SK-N-SH (cell line): ENCODE measurements around the gene CNNM3. TPM values are rescaled to one million over a fixed set of nuclear protein-coding genes. Genes with fewer than 3 reads are reported as not detected.

Source experiments
- CTCF ChIA-PET: fragments of 300-600, 350-600 bp; formaldehyde crosslinking; extraction: SDS; loops from one replicate; lab custom pipeline; 2021; lab: Yijun Ruan, JAX
- POLR2A ChIA-PET: fragments of 350-600 bp; sonication (Branson Sonifier 250); formaldehyde crosslinking; extraction: SDS; loops from one replicate; lab custom pipeline; 2020; ENCODE audit warnings: antibody characterized with exemption, inconsistent platforms; lab: Yijun Ruan, JAX
- DNase-seq: peaks from one replicate; pipeline ENCODE4 v3.0.0; 2012
- H2AFZ ChIP-seq: fragments of 200-600 bp; sonication (generic); 2 replicates; pipeline ENCODE4 v1.8.1; 2016; ENCODE audit warnings: antibody characterized with exemption, mild to moderate bottlenecking, low read depth
- H3F3A ChIP-seq: fragments of 200-600 bp; sonication (generic); replicated peaks from 2 replicates; pipeline ENCODE3; 2016; ENCODE audit warnings: antibody characterized with exemption, mild to moderate bottlenecking; ENCODE audit not compliant: insufficient read depth
- H3K27ac ChIP-seq, 2 experiments: fragments of 200-500 bp in 1 of 2; fragments of 200-600 bp in 1 of 2; sonication (Bioruptor generic) in 1 of 2; sonication (generic), shearing (Covaris generic) in 1 of 2; 2 replicates each; pipeline versions ENCODE4 v1.5.1 to v1.6.1; 2014 to 2016; ENCODE audit warnings: low read depth in 2 of 2, inconsistent platforms in 1 of 2, low read length in 1 of 2, mild to moderate bottlenecking in 1 of 2, mixed read lengths in 1 of 2
- H3K27me3 ChIP-seq: fragments of 200-600 bp; sonication (generic), shearing (Covaris generic); 2 replicates; pipeline ENCODE4 v1.6.1; 2016; ENCODE audit warnings: mixed run types; ENCODE audit not compliant: insufficient read depth
- H3K36me3 ChIP-seq, 2 experiments: fragments of 200-500 bp in 1 of 2; fragments of 200-600 bp in 1 of 2; sonication (Bioruptor generic) in 1 of 2; sonication (generic) in 1 of 2; replicated peaks in 1 of 2; 2 replicates each; pipeline versions ENCODE3 to v1.5.1; 2014 to 2016; ENCODE audit warnings: low read length in 1 of 2, mild to moderate bottlenecking in 1 of 2; ENCODE audit not compliant: insufficient read depth in 2 of 2, control insufficient read depth in 1 of 2
- H3K4me1 ChIP-seq, 2 experiments: fragments of 200-500 bp in 1 of 2; fragments of 200-600 bp in 1 of 2; sonication (Bioruptor generic) in 1 of 2; sonication (generic), shearing (Covaris generic) in 1 of 2; 2 replicates each; pipeline versions ENCODE4 v1.5.1 to v1.6.1; 2014 to 2016; ENCODE audit warnings: low read depth in 1 of 2, low read length in 1 of 2, mixed run types in 1 of 2; ENCODE audit not compliant: insufficient read depth in 2 of 2, control insufficient read depth in 1 of 2
- H3K4me2 ChIP-seq: fragments of 200-600 bp; sonication (generic), shearing (Covaris generic); 2 replicates; pipeline ENCODE4 v1.6.1; 2017; ENCODE audit warnings: mixed run types
- H3K4me3 ChIP-seq, 2 experiments: fragments of 200-500 bp in 1 of 2; fragments of 200-600 bp in 1 of 2; sonication (Bioruptor generic) in 1 of 2; sonication (generic), shearing (Covaris generic) in 1 of 2; 2 replicates each; pipeline versions ENCODE4 v1.5.1 to v1.8.1; 2014 to 2016; ENCODE audit warnings: low read depth in 2 of 2, inconsistent platforms in 1 of 2, low read length in 1 of 2, mild to moderate bottlenecking in 1 of 2, mixed read lengths in 1 of 2, moderate library complexity in 1 of 2
- H3K79me2 ChIP-seq: fragments of 200-600 bp; sonication (generic); 2 replicates; pipeline ENCODE4 v1.8.1; 2017; ENCODE audit warnings: mild to moderate bottlenecking; ENCODE audit not compliant: insufficient read depth
- H3K9ac ChIP-seq: fragments of 200-600 bp; sonication (generic); 2 replicates; pipeline ENCODE4 v1.6.1; 2017; ENCODE audit warnings: mixed run types
- H3K9me2 ChIP-seq: fragments of 200-600 bp; sonication (generic); 2 replicates; pipeline ENCODE4 v1.6.1; 2017; ENCODE audit warnings: mixed run types
- H3K9me3 ChIP-seq: fragments of 200-600 bp; sonication (generic); 2 replicates; pipeline ENCODE4 v1.6.1; 2017; ENCODE audit warnings: mixed run types, mild to moderate bottlenecking, moderate library complexity
- H4K20me1 ChIP-seq: fragments of 200-600 bp; sonication (generic); 2 replicates; pipeline ENCODE4 v1.6.1; 2017; ENCODE audit warnings: mild to moderate bottlenecking, mixed run types; ENCODE audit not compliant: insufficient read depth
- CHD2 ChIP-seq: fragments of 150-350 bp; IDR thresholded peaks from 2 replicates; pipeline ENCODE4 v1.6.1; 2018; ENCODE audit warnings: low read length; ENCODE audit not compliant: partially characterized antibody
- CTCF ChIP-seq: fragments of 200-600 bp; sonication (generic); IDR thresholded peaks from 2 replicates; pipeline ENCODE4 v1.6.1; 2017; ENCODE audit warnings: antibody characterized with exemption, mild to moderate bottlenecking, moderate library complexity
- FOXM1 ChIP-seq: IDR thresholded peaks from 2 replicates; pipeline ENCODE4 v1.4.0; 2012; ENCODE audit warnings: low read depth, mild to moderate bottlenecking
- GATA2 ChIP-seq: sonication (generic); formaldehyde crosslinking; IDR thresholded peaks from 2 replicates; pipeline ENCODE4 v1.5.0; 2020; ENCODE audit warnings: mild to moderate bottlenecking, missing genetic modification reagents
- JUND ChIP-seq: IDR thresholded peaks from 2 replicates; pipeline ENCODE4 v1.4.0; 2012
- MEF2A ChIP-seq: IDR thresholded peaks from 2 replicates; pipeline ENCODE4 v1.4.0; 2012; ENCODE audit warnings: low read depth, borderline replicate concordance
- MXI1 ChIP-seq: IDR thresholded peaks from 2 replicates; pipeline ENCODE4 v1.6.1; 2012; ENCODE audit warnings: mild to moderate bottlenecking, low read depth, low read length, improper control_type of control experiment
- NFIC ChIP-seq: IDR thresholded peaks from 2 replicates; pipeline ENCODE4 v1.4.0; 2012; ENCODE audit warnings: borderline replicate concordance
- NRF1 ChIP-seq: IDR thresholded peaks from 2 replicates; pipeline ENCODE4 v1.6.1; 2012; ENCODE audit warnings: low read depth, mild to moderate bottlenecking, low read length
- RAD21 ChIP-seq: IDR thresholded peaks from 2 replicates; pipeline ENCODE4 v1.6.1; 2012; ENCODE audit warnings: mild to moderate bottlenecking, low read length
- RCOR1 ChIP-seq: fragments of 150-350 bp; IDR thresholded peaks from 2 replicates; pipeline ENCODE4 v1.6.1; 2017; ENCODE audit warnings: antibody characterized with exemption, low read length
- RFX5 ChIP-seq: IDR thresholded peaks from 2 replicates; pipeline ENCODE4 v1.6.1; 2012; ENCODE audit warnings: mild to moderate bottlenecking, improper control_type of control experiment, low read length
- RXRA ChIP-seq: IDR thresholded peaks from 2 replicates; pipeline ENCODE4 v1.4.0; 2012; ENCODE audit warnings: low read depth, mild to moderate bottlenecking, borderline replicate concordance
- SIN3A ChIP-seq: IDR thresholded peaks from 2 replicates; pipeline ENCODE4 v1.6.1; 2012; ENCODE audit warnings: low read depth, mild to moderate bottlenecking, low read length, moderate library complexity, borderline replicate concordance
- SMC3 ChIP-seq: IDR thresholded peaks from 2 replicates; pipeline ENCODE4 v1.6.1; 2012; ENCODE audit warnings: low read depth, low read length, improper control_type of control experiment
- TAF1 ChIP-seq: IDR thresholded peaks from 2 replicates; pipeline ENCODE4 v1.6.1; 2012; ENCODE audit warnings: low read depth, mild to moderate bottlenecking, low read length, moderate library complexity, borderline replicate concordance
- TEAD4 ChIP-seq: IDR thresholded peaks from 2 replicates; pipeline ENCODE4 v1.4.0; 2012; ENCODE audit warnings: mild to moderate bottlenecking, borderline replicate concordance; ENCODE audit not compliant: insufficient read depth
- YY1 ChIP-seq: IDR thresholded peaks from 2 replicates; pipeline ENCODE4 v1.4.0; 2012; ENCODE audit warnings: low read depth, mild to moderate bottlenecking
- ZBTB33 ChIP-seq: IDR thresholded peaks from 2 replicates; pipeline ENCODE4 v1.4.0; 2012; ENCODE audit warnings: low read depth, borderline replicate concordance
- WGBS: methylation state at CpG from one replicate; pipeline ENCODE4 v1.1.6; 2017; ENCODE audit warnings: low lambda C conversion rate; 5-methylcytosine and 5-hydroxymethylcytosine counted together
- polyA plus RNA-seq, 3 experiments: library from polyadenylated mRNA; depleted of rRNA; stranded (reverse); fragments of >200 nt; gene quantifications; 2 replicates each; pipeline ENCODE4 v1.2.3, GENCODE V29; 2012
- TF ChIP-seq, protein P1 (sequence below): IDR thresholded peaks from 2 replicates; pipeline ENCODE4; 2012

Gene CNNM3
- polyA plus RNA-seq, 1 of the 3 experiments (the other 2 are of a cell fraction): 14.7 TPM

- Histone ChIP-seq H3K9me2 (no peaks in the 10 kb centered on the region), H2AFZ (no peak overlapping the region), H3K4me1 (peaks cover 9 to 47% of the 10 kb centered on the region in 2 experiments; a peak in 2 of 4 replicates), H3K4me2 (no peak overlapping the region), H3K27ac (no peak overlapping the region; a peak in 1 of 4 replicates), H3F3A (no peaks in the 10 kb centered on the region)
- POLR2A ChIA-PET: interaction anchor here (1.0 to 3.0 kb wide), 2 partner anchors 15 to 19 kb away, joined by 3 to 8 read pairs; partner anchors contain the start of gene ANKRD39
- CTCF ChIA-PET: interaction anchor here (0.9 to 5.7 kb wide), 6 partner anchors 8 to 75 kb away, joined by 3 to 34 read pairs (median 8); partner anchors contain the start of gene ANKRD39
- 74% methylated on average over 5 of the region's 16 CpGs for WGBS
- TF ChIP-seq CHD2: no peak
- no peak for TF ChIP-seq MEF2A
- no peak for TF ChIP-seq NFIC
- TF ChIP-seq SMC3: no peak
- no peak for TF ChIP-seq YY1
- no peak for TF ChIP-seq TAF1
- TF ChIP-seq ZBTB33: no peak
- no peak for TF ChIP-seq MXI1
- TF ChIP-seq FOXM1: no peak
- no peak for TF ChIP-seq GATA2 (CRISPR knock-in tag)
- TF ChIP-seq CTCF: no peak
- no peak for TF ChIP-seq SIN3A
- no peak for TF ChIP-seq TEAD4
- TF ChIP-seq RFX5: no peak
- no peak for TF ChIP-seq RCOR1
- TF ChIP-seq RAD21: no peak
- no peak for TF ChIP-seq JUND
- TF ChIP-seq, protein P1, sequence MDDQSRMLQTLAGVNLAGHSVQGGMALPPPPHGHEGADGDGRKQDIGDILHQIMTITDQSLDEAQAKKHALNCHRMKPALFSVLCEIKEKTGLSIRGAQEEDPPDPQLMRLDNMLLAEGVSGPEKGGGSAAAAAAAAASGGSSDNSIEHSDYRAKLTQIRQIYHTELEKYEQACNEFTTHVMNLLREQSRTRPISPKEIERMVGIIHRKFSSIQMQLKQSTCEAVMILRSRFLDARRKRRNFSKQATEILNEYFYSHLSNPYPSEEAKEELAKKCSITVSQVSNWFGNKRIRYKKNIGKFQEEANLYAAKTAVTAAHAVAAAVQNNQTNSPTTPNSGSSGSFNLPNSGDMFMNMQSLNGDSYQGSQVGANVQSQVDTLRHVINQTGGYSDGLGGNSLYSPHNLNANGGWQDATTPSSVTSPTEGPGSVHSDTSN: no peak
- no peak for TF ChIP-seq NRF1
- TF ChIP-seq RXRA: no peak
- TF ChIP-seq, all 33 proteins: peak for 0
- Histone ChIP-seq H3K36me3 (no peaks in the 10 kb centered on the region), H3K4me3 (no peak overlapping the region), H3K27me3 (no peaks in the 10 kb centered on the region), H3K9me3 (no peaks in the 10 kb centered on the region), H4K20me1 (no peaks in the 10 kb centered on the region), H3K9ac (no peak overlapping the region), H3K79me2 (no peaks in the 10 kb centered on the region)
- DNase-seq: no peak
Observed at GRCh38 chr2:96876269-96877041, 60.4 kb downstream of the CNNM3 start.
